ENCODE measurements around the gene CDC42EP1. TPM values are rescaled to one million over a fixed set of nuclear protein-coding genes. Genes with fewer than 3 reads are reported as not detected.
A peak's percentile ranks its signal among the peaks of the same experiment; 100 is the strongest.

The CDC42EP1 gene
- total RNA-seq, 1 donor, result 35.5 TPM

- Histone ChIP-seq H3K79me2 (ENCODE audit: insufficient read depth, low read length) (no peaks in the 10 kb centered on the region), H3K4me2 (ENCODE audit: insufficient read depth, low read length) (peak overlapping the region; percentile 76), H3K9me3 (ENCODE audit: low read depth, low read length) (no peaks in the 10 kb centered on the region), H3K36me3 (ENCODE audit: insufficient read depth, low read length) (no peaks in the 10 kb centered on the region), H3K4me3 (ENCODE audit: insufficient read depth, low read length) (peak overlapping the region; percentile 57), H3K27me3 (ENCODE audit: insufficient read depth, low read length) (no peaks in the 10 kb centered on the region), H2AFZ (ENCODE audit: low read length) (no peak overlapping the region), H3K4me1 (ENCODE audit: insufficient read depth, low read length) (peaks cover 44% of the 10 kb centered on the region), H4K20me1 (ENCODE audit: insufficient read depth, low read length) (no peaks in the 10 kb centered on the region), H3K27ac (ENCODE audit: low read depth, low read length) (peak overlapping the region; percentile 52)
- DNase-seq (ENCODE audit: insufficient read length, low spot score, missing footprints), result peak; percentile 92
- TF ChIP-seq CTCF (IDR thresholded peaks at IDR 0.05; ENCODE audit: extremely low read depth, low read depth, low read length), result peak; percentile 91
Observed at GRCh38 chr22:37544955-37545702, 15.2 kb upstream of the CDC42EP1 start.

GRCh38 chr22:37545703-37546436, 14.4 kb upstream of the CDC42EP1 start:
- Histone ChIP-seq H3K9me3 (ENCODE audit: low read depth, low read length) (no peaks in the 10 kb centered on the region), H3K36me3 (ENCODE audit: insufficient read depth, low read length) (no peaks in the 10 kb centered on the region), H3K79me2 (ENCODE audit: insufficient read depth, low read length) (no peaks in the 10 kb centered on the region), H3K4me3 (ENCODE audit: insufficient read depth, low read length) (peak overlapping the region; percentile 57), H3K27ac (ENCODE audit: low read depth, low read length) (peak overlapping the region; percentile 86), H4K20me1 (ENCODE audit: insufficient read depth, low read length) (no peaks in the 10 kb centered on the region), H3K4me2 (ENCODE audit: insufficient read depth, low read length) (peak overlapping the region; percentile 76), H3K27me3 (ENCODE audit: insufficient read depth, low read length) (no peaks in the 10 kb centered on the region), H3K4me1 (ENCODE audit: insufficient read depth, low read length) (peaks cover 44% of the 10 kb centered on the region), H2AFZ (ENCODE audit: low read length) (peak overlapping the region; percentile 68)
- peak; percentile 98 for DNase-seq (ENCODE audit: insufficient read length, low spot score, missing footprints)
- no peak for TF ChIP-seq CTCF (IDR thresholded peaks at IDR 0.05; ENCODE audit: extremely low read depth, low read depth, low read length)

GRCh38 chr22:37546437-37547250, 13.6 kb upstream of the CDC42EP1 start:
- Histone ChIP-seq H3K4me1 (ENCODE audit: insufficient read depth, low read length) (peaks cover 45% of the 10 kb centered on the region), H4K20me1 (ENCODE audit: insufficient read depth, low read length) (no peaks in the 10 kb centered on the region), H3K79me2 (ENCODE audit: insufficient read depth, low read length) (no peaks in the 10 kb centered on the region), H3K9me3 (ENCODE audit: low read depth, low read length) (no peaks in the 10 kb centered on the region), H3K27me3 (ENCODE audit: insufficient read depth, low read length) (no peaks in the 10 kb centered on the region), H3K36me3 (ENCODE audit: insufficient read depth, low read length) (no peaks in the 10 kb centered on the region), H3K27ac (ENCODE audit: low read depth, low read length) (peak overlapping the region; percentile 86), H2AFZ (ENCODE audit: low read length) (peak overlapping the region; percentile 68), H3K4me2 (ENCODE audit: insufficient read depth, low read length) (peak overlapping the region; percentile 76), H3K4me3 (ENCODE audit: insufficient read depth, low read length) (peak overlapping the region; percentile 57)
- peak; percentile 92 for DNase-seq (ENCODE audit: insufficient read length, low spot score, missing footprints)
- peak; percentile 16 for TF ChIP-seq CTCF (IDR thresholded peaks at IDR 0.05; ENCODE audit: extremely low read depth, low read depth, low read length)
